ENCODE data around the gene LRP1B.

DNA sequence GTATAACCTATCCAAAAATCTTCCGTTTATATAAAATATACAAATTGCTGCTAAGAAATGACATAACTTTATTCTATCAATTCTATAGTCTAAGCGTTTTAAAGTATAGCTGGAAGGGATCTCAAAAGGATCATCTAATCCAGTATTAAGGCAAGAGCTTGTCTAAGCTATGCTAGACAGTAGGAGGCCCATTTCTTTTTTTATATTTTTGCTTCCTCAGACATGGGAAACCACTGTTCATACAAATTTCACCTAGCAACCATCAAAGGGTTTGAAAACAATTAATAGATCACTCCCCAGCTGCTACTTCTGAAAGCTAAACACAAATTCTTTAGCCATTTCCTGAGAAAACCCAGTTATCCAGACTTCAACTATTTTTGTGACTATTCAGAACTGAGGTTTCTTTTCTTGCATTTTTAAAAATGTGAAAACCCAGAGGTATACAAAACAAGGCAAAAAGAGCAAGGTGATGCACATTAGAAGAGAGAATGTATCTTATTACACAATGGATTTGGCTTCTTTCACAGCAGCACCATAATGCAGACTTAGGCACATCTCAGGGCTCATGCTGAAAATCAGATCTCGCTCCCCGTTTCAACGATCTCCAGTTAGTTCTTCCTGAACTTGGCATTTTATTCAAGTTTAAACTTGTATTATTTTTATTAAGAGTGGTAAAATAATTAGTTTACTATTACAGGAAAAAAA is 274.4 kb downstream of the LRP1B start:
- TF ChIP-seq GATA2 (IDR thresholded peaks at IDR 0.05; ENCODE audit: low read depth, low read length) (no peak), GATA3 (IDR thresholded peaks at IDR 0.05; ENCODE audit: low read depth, low read length) (no peak)
